Activated naive CD8-positive, alpha-beta T cell treated with anti-CD3 and anti-CD28 coated beads, Interleukin-2, amount 10 ng/mL, durations not matched to agents 7 days and 5 days (primary cell): Measurements from ENCODE around the gene TDRKH. TPM values are rescaled to one million over a fixed set of nuclear protein-coding genes. Genes with fewer than 3 reads are reported as not detected.

ENCODE experiments used
- ATAC-seq: fragments of 150-1000 bp; cut with Tn5 transposase; one replicate; pipeline ENCODE4 v1.10.0; 2021; ENCODE audit warnings: low read depth, moderate library complexity
- POLR2A ChIA-PET: fragments of 350-600 bp; sonication (Branson Sonifier 250); formaldehyde crosslinking; loops from one replicate; lab custom pipeline; 2021; ENCODE audit warnings: antibody characterized with exemption; lab: Charles Lee
- DNase-seq: peaks from one replicate; pipeline ENCODE4 v3.0.0; 2021
- H3K27ac Mint-ChIP-seq: one replicate; pipeline ENCODE4 v1.8.0; 2022; ENCODE audit warnings: mild to moderate bottlenecking, mixed read lengths
- H3K27me3 Mint-ChIP-seq: one replicate; pipeline ENCODE4 v1.8.0; 2022; ENCODE audit warnings: mild to moderate bottlenecking, moderate library complexity, mixed read lengths
- H3K36me3 Mint-ChIP-seq: one replicate; pipeline ENCODE4 v1.8.0; 2021; ENCODE audit warnings: mild to moderate bottlenecking, mixed read lengths
- H3K4me1 Mint-ChIP-seq: one replicate; pipeline ENCODE4 v1.8.0; 2021; ENCODE audit warnings: mixed read lengths
- H3K4me3 Mint-ChIP-seq: one replicate; pipeline ENCODE4 v1.8.0; 2022; ENCODE audit warnings: mild to moderate bottlenecking, moderate library complexity, mixed read lengths
- H3K9me3 Mint-ChIP-seq: one replicate; pipeline ENCODE4 v1.8.0; 2021; ENCODE audit warnings: mixed read lengths
- total RNA-seq, 2 experiments: library from RNA; stranded (reverse); gene quantifications; one replicate each; pipeline ENCODE4 v1.2.3, GENCODE V29; 2021

Gene TDRKH
- total RNA-seq, 2 experiments from 2014 or later = 15.9 to 16.1 TPM

DNA sequence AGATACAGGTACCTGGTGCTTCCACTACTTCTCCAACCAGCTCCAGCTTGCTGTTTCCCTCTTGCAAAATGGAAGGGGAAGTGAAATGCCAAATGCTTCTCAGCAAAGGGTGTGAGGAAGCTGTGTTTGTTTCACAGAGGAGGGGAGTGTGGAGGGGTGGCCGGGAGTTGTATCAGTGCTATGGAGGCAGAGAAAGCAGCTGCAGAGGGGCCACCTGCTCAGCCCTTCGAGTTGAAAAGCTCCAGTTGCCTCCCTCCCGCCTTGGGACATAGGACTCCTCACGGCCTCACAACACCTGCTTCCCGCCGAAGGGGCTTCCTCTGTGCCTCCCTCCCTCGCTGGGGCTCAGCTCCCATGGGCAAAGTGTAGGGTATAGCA, 27.0 kb upstream of the TDRKH start:
- peaks cover 2% of the 10 kb centered on the region for H3K27me3 Mint-ChIP-seq
- H3K27ac Mint-ChIP-seq = no peak overlapping the region
- DNase-seq (no peak), ATAC-seq (no peak)
- H3K36me3 Mint-ChIP-seq = no peaks in the 10 kb centered on the region
- no peaks in the 10 kb centered on the region for H3K9me3 Mint-ChIP-seq
- POLR2A ChIA-PET = no interaction called here
- no peak overlapping the region for H3K4me3 Mint-ChIP-seq
- H3K4me1 Mint-ChIP-seq = peaks cover 31% of the 10 kb centered on the region

- DNase-seq (no peak), ATAC-seq (no peak)
- Mint-ChIP-seq H3K9me3 (no peaks in the 10 kb centered on the region), H3K27ac (no peak overlapping the region), H3K27me3 (peaks cover 2% of the 10 kb centered on the region), H3K4me1 (peaks cover 31% of the 10 kb centered on the region), H3K4me3 (no peak overlapping the region), H3K36me3 (no peaks in the 10 kb centered on the region)
- POLR2A ChIA-PET = interaction anchor here (0.9 kb wide), 1 partner anchor 27 kb away, joined by 4 read pairs; no protein-coding TSS in a partner anchor
Measured at GRCh38 chr1:151816548-151817352, 26.4 kb upstream of the TDRKH start.

- peak; percentile 60 for DNase-seq
- POLR2A ChIA-PET = interaction anchor here (0.9 to 1.3 kb wide), 3 partner anchors 9 to 27 kb away, joined by 3 to 4 read pairs (median 3); no protein-coding TSS in a partner anchor
- peak; percentile 84 for ATAC-seq
- peak overlapping the region; percentile 35 for H3K27ac Mint-ChIP-seq
- peaks cover 24% of the 10 kb centered on the region for H3K4me1 Mint-ChIP-seq
- H3K27me3 Mint-ChIP-seq = peaks cover 2% of the 10 kb centered on the region
- H3K9me3 Mint-ChIP-seq = no peaks in the 10 kb centered on the region
- H3K4me3 Mint-ChIP-seq = peak overlapping the region; percentile 50
- no peaks in the 10 kb centered on the region for H3K36me3 Mint-ChIP-seq
Measured at GRCh38 chr1:151815716-151816327, 25.5 kb upstream of the TDRKH start.

GRCh38 chr1:151814971-151815545, 24.8 kb upstream of the TDRKH start:
- DNase-seq = no peak
- peaks cover 5% of the 10 kb centered on the region for H3K27me3 Mint-ChIP-seq
- H3K36me3 Mint-ChIP-seq = no peaks in the 10 kb centered on the region
- peaks cover 21% of the 10 kb centered on the region for H3K4me1 Mint-ChIP-seq
- peak overlapping the region; percentile 8 for H3K4me3 Mint-ChIP-seq
- no peaks in the 10 kb centered on the region for H3K9me3 Mint-ChIP-seq
- POLR2A ChIA-PET = interaction anchor here (1.0 to 1.3 kb wide), 2 partner anchors 8 to 10 kb away, joined by 3 read pairs; no protein-coding TSS in a partner anchor
- no peak for ATAC-seq
- peak overlapping the region; percentile 35 for H3K27ac Mint-ChIP-seq

DNA sequence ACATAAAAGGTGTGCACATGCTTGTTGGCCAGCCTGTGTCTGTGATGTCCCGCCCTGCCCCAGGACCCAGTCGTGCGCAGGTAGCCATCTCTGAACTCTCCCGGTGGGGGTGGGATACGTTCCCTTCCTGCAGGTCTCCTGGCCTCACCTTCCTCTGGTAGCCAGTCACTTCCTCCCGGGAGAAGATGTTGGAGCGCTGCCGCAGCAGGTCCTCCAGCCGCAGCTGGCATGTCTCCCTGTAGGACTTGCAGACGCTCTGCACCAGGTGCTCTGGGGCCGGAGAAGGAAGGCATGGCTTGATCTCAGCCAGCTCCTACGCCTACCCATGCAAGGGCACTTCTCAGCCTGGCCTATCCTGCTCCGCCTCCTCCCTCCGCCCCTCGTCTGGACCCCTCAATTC, 24.1 kb upstream of the TDRKH start:
- ATAC-seq (no peak), DNase-seq (no peak)
- no peak overlapping the region for H3K4me3 Mint-ChIP-seq
- no peaks in the 10 kb centered on the region for H3K9me3 Mint-ChIP-seq
- H3K27ac Mint-ChIP-seq = no peak overlapping the region
- peaks cover 7% of the 10 kb centered on the region for H3K27me3 Mint-ChIP-seq
- no peaks in the 10 kb centered on the region for H3K36me3 Mint-ChIP-seq
- H3K4me1 Mint-ChIP-seq = peaks cover 21% of the 10 kb centered on the region
- POLR2A ChIA-PET = no interaction called here

DNA sequence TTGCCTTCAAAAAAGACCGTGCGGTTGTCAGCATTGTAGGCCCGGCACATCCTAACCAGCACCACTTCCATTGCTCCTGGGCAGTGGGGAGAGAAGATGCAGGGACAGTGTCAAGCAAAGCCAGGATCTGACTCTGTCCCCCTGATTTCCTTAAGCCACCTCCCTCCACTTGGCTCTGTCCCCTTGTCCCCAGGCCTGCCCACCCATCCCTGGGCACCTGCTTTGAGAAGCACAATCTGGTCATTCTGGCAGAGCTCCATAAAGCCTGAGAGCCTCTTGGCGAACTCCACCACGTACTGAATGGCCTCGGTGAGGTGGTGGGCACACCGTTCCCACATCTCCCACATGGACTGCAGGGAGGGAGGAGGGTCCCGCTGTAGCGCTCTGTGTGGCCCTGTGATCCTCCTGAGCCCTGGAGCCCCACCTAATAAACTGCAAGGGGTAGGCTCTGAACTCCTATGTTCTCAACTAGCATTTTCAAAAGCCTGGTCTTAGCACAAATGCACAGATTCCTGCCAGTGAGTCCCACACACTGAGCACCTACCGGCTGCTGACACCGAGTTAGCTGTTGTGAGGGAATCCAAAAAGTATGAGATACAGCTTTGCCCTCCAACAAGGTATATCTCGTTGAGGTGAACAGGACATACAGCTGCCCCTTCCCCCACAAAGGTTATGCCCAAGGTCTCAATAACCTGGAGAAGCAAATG, 23.1 kb upstream of the TDRKH start:
- DNase-seq = no peak
- H3K4me1 Mint-ChIP-seq = peaks cover 21% of the 10 kb centered on the region

GRCh38 chr1:151811181-151811580, 20.9 kb upstream of the TDRKH start:
- H3K4me3 Mint-ChIP-seq = no peak overlapping the region
- H3K9me3 Mint-ChIP-seq = no peaks in the 10 kb centered on the region
- no peak for ATAC-seq
- no peak for DNase-seq
- H3K36me3 Mint-ChIP-seq = no peaks in the 10 kb centered on the region
- POLR2A ChIA-PET = no interaction called here
- H3K4me1 Mint-ChIP-seq = peaks cover 16% of the 10 kb centered on the region
- no peak overlapping the region for H3K27ac Mint-ChIP-seq
- peaks cover 18% of the 10 kb centered on the region for H3K27me3 Mint-ChIP-seq

More for the DNA sequence above, 23.1 kb upstream of the TDRKH start:
- H3K9me3 Mint-ChIP-seq = no peaks in the 10 kb centered on the region
- H3K36me3 Mint-ChIP-seq = no peaks in the 10 kb centered on the region
- ATAC-seq = no peak
- POLR2A ChIA-PET = no interaction called here
- no peak overlapping the region for H3K27ac Mint-ChIP-seq
- no peak overlapping the region for H3K4me3 Mint-ChIP-seq
- peaks cover 8% of the 10 kb centered on the region for H3K27me3 Mint-ChIP-seq

- Mint-ChIP-seq H3K36me3 (no peaks in the 10 kb centered on the region), H3K27me3 (peaks cover 17% of the 10 kb centered on the region), H3K27ac (no peak overlapping the region), H3K4me3 (no peak overlapping the region), H3K4me1 (peaks cover 6% of the 10 kb centered on the region), H3K9me3 (no peaks in the 10 kb centered on the region)
- POLR2A ChIA-PET = no interaction called here
- ATAC-seq (no peak), DNase-seq (no peak)
Measured at GRCh38 chr1:151809985-151810556, 19.8 kb upstream of the TDRKH start.

GRCh38 chr1:151809290-151809984, 19.1 kb upstream of the TDRKH start:
- Mint-ChIP-seq H3K36me3 (no peaks in the 10 kb centered on the region), H3K9me3 (no peaks in the 10 kb centered on the region), H3K27ac (no peak overlapping the region), H3K27me3 (peaks cover 18% of the 10 kb centered on the region), H3K4me3 (no peak overlapping the region), H3K4me1 (peaks cover 6% of the 10 kb centered on the region)
- POLR2A ChIA-PET = no interaction called here
- DNase-seq = no peak
- ATAC-seq = no peak

- Mint-ChIP-seq H3K27me3 (peaks cover 18% of the 10 kb centered on the region), H3K4me3 (no peak overlapping the region), H3K36me3 (no peaks in the 10 kb centered on the region), H3K4me1 (peaks cover 4% of the 10 kb centered on the region), H3K9me3 (no peaks in the 10 kb centered on the region), H3K27ac (no peak overlapping the region)
- POLR2A ChIA-PET = no interaction called here
- ATAC-seq (no peak), DNase-seq (no peak)
Measured at GRCh38 chr1:151807766-151808165, 17.5 kb upstream of the TDRKH start.

GRCh38 chr1:151807131-151807530, 16.8 kb upstream of the TDRKH start:
- DNase-seq = no peak
- Mint-ChIP-seq H3K27ac (no peak overlapping the region), H3K36me3 (no peaks in the 10 kb centered on the region), H3K4me3 (no peak overlapping the region), H3K4me1 (peaks cover 2% of the 10 kb centered on the region), H3K9me3 (no peaks in the 10 kb centered on the region), H3K27me3 (peaks cover 18% of the 10 kb centered on the region)
- ATAC-seq = no peak
- POLR2A ChIA-PET = interaction anchor here (1.1 kb wide), 1 partner anchor 8 kb away, joined by 3 read pairs; no protein-coding TSS in a partner anchor

GRCh38 chr1:151806170-151806569, 15.9 kb upstream of the TDRKH start:
- DNase-seq = no peak
- no peak overlapping the region for H3K4me3 Mint-ChIP-seq
- no peaks in the 10 kb centered on the region for H3K9me3 Mint-ChIP-seq
- no peaks in the 10 kb centered on the region for H3K36me3 Mint-ChIP-seq
- no peak overlapping the region for H3K27ac Mint-ChIP-seq
- POLR2A ChIA-PET = interaction anchor here (1.1 kb wide), 1 partner anchor 9 kb away, joined by 3 read pairs; no protein-coding TSS in a partner anchor
- ATAC-seq = no peak
- peaks cover 18% of the 10 kb centered on the region for H3K27me3 Mint-ChIP-seq
- H3K4me1 Mint-ChIP-seq = peaks cover 2% of the 10 kb centered on the region
